ENCODE measurements around the gene DEPDC5. TPM values are rescaled to one million over a fixed set of nuclear protein-coding genes. Genes with fewer than 3 reads are reported as not detected.

DEPDC5 gene
- total and polyA plus RNA-seq, 9 of the 15 experiments (the other 6 are each of a cell fraction or from before 2014, with no cell fraction given), result 2.3 to 12.3 (median 10.7) TPM

- TF ChIP-seq MITF (IDR thresholded peaks at IDR 0.05) (peak; percentile 10; the same call in 1 of the 2 replicates), RCOR1 (IDR thresholded peaks at IDR 0.05; ENCODE audit: borderline replicate concordance in 1 of 2, low read depth in 2 of 2, low read length in 2 of 2) (peak in 1 of 2 experiments; percentile 57; a peak in 2 of 4 replicates), CBFA2T3 (IDR thresholded peaks at IDR 0.05) (peak; percentile 98), MEF2A (IDR thresholded peaks at IDR 0.05; ENCODE audit: control insufficient read depth, low read depth, low read length) (peak; percentile 42; the same call in 1 of the 2 replicates), MAFF (IDR thresholded peaks at IDR 0.05; ENCODE audit: low read length) (peak; percentile 69; the same call in 1 of the 2 replicates), NCOA6 (IDR thresholded peaks at IDR 0.05) (0 out of 2 replicates have a peak, but pooled peaks have one; percentile 23), RFX5 (IDR thresholded peaks at IDR 0.05; ENCODE audit: low read depth, low read length) (no peak), RBM39 (optimal IDR thresholded peaks at IDR 0.05; ENCODE audit: low read depth, low read length) (no peak), NFIC (IDR thresholded peaks at IDR 0.05) (peak; percentile 92), ZNF175 (CRISPR knock-in tag; IDR thresholded peaks at IDR 0.05; ENCODE audit: low read depth) (no peak), SIN3A (IDR thresholded peaks at IDR 0.05; ENCODE audit: borderline replicate concordance in 2 of 2, control insufficient read depth in 1 of 2, low read depth in 2 of 2, low read length in 2 of 2) (peak in 1 of 2 experiments; percentile 41; a peak in 1 of 4 replicates), KHSRP (IDR thresholded peaks at IDR 0.05) (no peak), LCOR (CRISPR knock-in tag; IDR thresholded peaks at IDR 0.05) (peak; percentile 77), ZBTB7A (IDR thresholded peaks at IDR 0.05; ENCODE audit: borderline replicate concordance, control insufficient read depth, low read depth, low read length) (no peak), MYBL2 (IDR thresholded peaks at IDR 0.05; ENCODE audit: low read depth) (no peak), MYBL2 (CRISPR knock-in tag; IDR thresholded peaks at IDR 0.05; ENCODE audit: borderline replicate concordance) (no peak), NCOA2 (IDR thresholded peaks at IDR 0.05; ENCODE audit: partially characterized antibody in 2 of 2) (peak in 1 of 2 experiments; percentile 18), ZNF239 (CRISPR knock-in tag; IDR thresholded peaks at IDR 0.05) (no peak), ELF1 (tag; IDR thresholded peaks at IDR 0.05) (0 out of 2 replicates have a peak, but pooled peaks have one; percentile 2), ARNT (IDR thresholded peaks at IDR 0.05) (peak; percentile 26 to 66; a peak in 2 of 4 replicates), FIP1L1 (IDR thresholded peaks at IDR 0.05; ENCODE audit: low read depth, low read length, poor library complexity, severe bottlenecking) (no peak), ZSCAN32 (CRISPR knock-in tag; IDR thresholded peaks at IDR 0.05) (no peak), PKNOX1 (IDR thresholded peaks at IDR 0.05) (peak; percentile 78), THRAP3 (IDR thresholded peaks at IDR 0.05; ENCODE audit: borderline replicate concordance) (no peak)
Measured at GRCh38 chr22:31895411-31896123, 141.7 kb downstream of the DEPDC5 start (continued).

Data from K562 (cell line).